BE2C (cell line): ENCODE measurements around the gene TCL1A.

ENCODE experiments used
- DNase-seq: peaks from one replicate; pipeline ENCODE4 v3.0.0-alpha.2; 2020
- H3K27me3 ChIP-seq: fragments of 250-450 bp; sonication (Bioruptor Pico); 2 replicates; pipeline ENCODE4 v1.5.1; 2020; ENCODE audit warnings: mild to moderate bottlenecking
- H3K36me3 ChIP-seq: fragments of 250-450 bp; sonication (Bioruptor Pico); 2 replicates; pipeline ENCODE4 v1.5.1; 2020; ENCODE audit warnings: mild to moderate bottlenecking
- H3K4me1 ChIP-seq: fragments of 250-450 bp; sonication (Bioruptor Pico); 2 replicates; pipeline ENCODE4 v1.5.1; 2020
- H3K4me3 ChIP-seq: 2 replicates; pipeline ENCODE4 v1.5.1; 2011; ENCODE audit warnings: low read depth, low read length
- H3K9me3 ChIP-seq: fragments of 250-450 bp; sonication (Bioruptor Pico); 2 replicates; pipeline ENCODE4 v1.5.1; 2020
- TF ChIP-seq, protein P1 (sequence below): IDR thresholded peaks from 2 replicates; pipeline ENCODE4 v1.5.1; 2012; ENCODE audit warnings: mild to moderate bottlenecking, low read depth, low read length

Gene TCL1A

GRCh38 chr14:95662376-95663186 lies 51.3 kb downstream of the TCL1A start:
- H3K36me3 ChIP-seq, result no peaks in the 10 kb centered on the region
- DNase-seq, result no peak
- H3K9me3 ChIP-seq, result no peaks in the 10 kb centered on the region
- no peak overlapping the region for H3K4me3 ChIP-seq
- no peaks in the 10 kb centered on the region; the same call in 1 of the 2 replicates for H3K4me1 ChIP-seq
- TF ChIP-seq, protein P1, sequence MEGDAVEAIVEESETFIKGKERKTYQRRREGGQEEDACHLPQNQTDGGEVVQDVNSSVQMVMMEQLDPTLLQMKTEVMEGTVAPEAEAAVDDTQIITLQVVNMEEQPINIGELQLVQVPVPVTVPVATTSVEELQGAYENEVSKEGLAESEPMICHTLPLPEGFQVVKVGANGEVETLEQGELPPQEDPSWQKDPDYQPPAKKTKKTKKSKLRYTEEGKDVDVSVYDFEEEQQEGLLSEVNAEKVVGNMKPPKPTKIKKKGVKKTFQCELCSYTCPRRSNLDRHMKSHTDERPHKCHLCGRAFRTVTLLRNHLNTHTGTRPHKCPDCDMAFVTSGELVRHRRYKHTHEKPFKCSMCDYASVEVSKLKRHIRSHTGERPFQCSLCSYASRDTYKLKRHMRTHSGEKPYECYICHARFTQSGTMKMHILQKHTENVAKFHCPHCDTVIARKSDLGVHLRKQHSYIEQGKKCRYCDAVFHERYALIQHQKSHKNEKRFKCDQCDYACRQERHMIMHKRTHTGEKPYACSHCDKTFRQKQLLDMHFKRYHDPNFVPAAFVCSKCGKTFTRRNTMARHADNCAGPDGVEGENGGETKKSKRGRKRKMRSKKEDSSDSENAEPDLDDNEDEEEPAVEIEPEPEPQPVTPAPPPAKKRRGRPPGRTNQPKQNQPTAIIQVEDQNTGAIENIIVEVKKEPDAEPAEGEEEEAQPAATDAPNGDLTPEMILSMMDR, result no peak
- peaks cover 3% of the 10 kb centered on the region for H3K27me3 ChIP-seq

DNA sequence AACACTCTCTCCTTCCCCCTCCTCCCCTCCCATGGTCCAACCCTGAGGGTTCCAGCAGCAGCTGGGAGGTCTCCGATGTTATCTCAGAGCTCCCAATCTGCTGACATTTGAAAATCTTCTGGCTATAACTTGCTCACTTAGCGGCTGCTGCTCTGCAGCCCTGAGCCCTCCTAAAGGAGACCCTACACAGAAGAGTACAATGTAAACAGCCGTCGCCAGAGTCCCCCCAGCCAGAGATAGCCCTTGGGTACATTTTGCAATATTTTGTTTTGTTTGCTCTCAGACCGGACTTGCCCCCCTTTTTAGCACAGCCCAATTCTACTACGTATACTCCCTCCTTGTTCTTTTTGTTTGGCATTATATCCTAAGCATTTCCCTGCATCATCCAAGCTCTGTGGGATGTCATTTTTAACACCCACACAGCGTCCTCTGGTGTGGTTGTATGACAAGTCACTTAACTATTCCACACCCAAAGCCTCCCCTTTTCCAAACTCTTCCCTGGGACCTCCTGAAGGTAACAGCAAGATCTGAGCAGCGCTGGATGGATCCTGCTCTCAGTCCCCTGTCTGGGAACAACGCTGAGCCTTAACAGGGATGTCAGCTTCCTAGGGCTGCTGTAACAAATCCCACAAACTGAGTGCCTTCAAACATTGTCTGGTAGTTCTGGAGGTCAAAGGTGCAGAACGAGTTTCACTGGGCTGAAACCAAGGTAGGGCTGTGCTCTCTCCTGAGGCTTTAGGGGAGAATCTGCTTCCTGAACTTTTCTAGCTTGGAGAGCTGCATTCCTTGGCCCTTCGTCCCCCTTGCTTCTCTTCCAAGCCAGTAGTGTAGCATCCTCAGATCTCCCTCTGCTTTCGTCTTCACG lies 53.0 kb downstream of the TCL1A start:
- Histone ChIP-seq H3K4me3 (no peak overlapping the region), H3K36me3 (no peaks in the 10 kb centered on the region), H3K4me1 (no peaks in the 10 kb centered on the region; the same call in 1 of the 2 replicates), H3K9me3 (no peaks in the 10 kb centered on the region), H3K27me3 (peaks cover 3% of the 10 kb centered on the region)
- TF ChIP-seq, protein P1, result no peak
- no peak for DNase-seq

- no peak for DNase-seq
- Histone ChIP-seq H3K4me1 (no peaks in the 10 kb centered on the region; the same call in 1 of the 2 replicates), H3K27me3 (peaks cover 3% of the 10 kb centered on the region), H3K36me3 (no peaks in the 10 kb centered on the region), H3K4me3 (no peak overlapping the region), H3K9me3 (no peaks in the 10 kb centered on the region)
- TF ChIP-seq, protein P1, result no peak
Observed at GRCh38 chr14:95659990-95660385, 53.9 kb downstream of the TCL1A start.
